ENCODE measurements around the gene PAN2. TPM values are rescaled to one million over a fixed set of nuclear protein-coding genes. Genes with fewer than 3 reads are reported as not detected.
A peak's percentile ranks its signal among the peaks of the same experiment; 100 is the strongest.

The PAN2 gene
- total RNA-seq, result 100 to 1,000 TPM; 193 to 203 TPM
- 10 to 100 TPM in 1 of 2 donors, 1 to 10 TPM in 1; 5.6 to 10.2 TPM for polyA plus RNA-seq

DNA sequence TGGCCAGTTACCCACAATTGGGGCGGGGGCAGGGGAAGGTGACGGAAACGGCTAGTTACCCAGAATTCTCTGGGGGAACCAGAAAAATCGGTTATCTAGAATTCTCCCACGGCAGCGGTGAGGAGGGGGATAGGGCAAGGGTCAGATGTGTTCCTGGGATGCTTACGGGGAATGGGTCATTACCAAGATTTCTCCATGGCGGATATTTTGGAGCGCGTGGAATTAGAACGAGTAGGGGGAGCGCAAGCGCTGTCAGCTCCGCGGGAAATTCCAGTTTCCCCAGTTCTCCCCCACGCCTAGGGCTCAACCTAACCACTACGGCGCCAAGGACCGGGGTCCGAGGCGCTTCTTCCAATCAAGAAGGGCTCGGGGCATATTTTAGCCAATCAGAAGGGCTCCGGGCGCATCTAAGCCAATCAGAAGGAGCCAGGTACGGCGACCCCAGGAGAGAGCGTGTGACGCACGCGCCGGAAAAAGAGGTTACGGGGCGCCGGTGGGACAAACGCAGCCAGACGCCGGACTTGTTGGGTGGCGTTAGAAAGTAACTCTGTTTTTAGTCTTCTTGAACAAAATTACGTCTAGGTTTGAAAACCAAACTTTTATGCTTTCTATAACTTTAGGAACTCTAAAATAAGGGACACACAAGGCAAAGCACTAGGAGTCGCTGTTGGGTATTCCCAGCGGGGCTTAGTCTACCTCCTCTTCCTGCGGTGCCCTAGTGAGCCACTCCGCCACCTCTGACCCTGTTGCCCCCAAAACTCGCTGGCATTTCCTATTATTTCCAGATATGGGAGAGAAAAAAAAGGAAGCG, at the start of gene PAN2:
Gene PAN2, minus strand, starts transcription at position 322 of the 811 bp plus-strand sequence. CDS start 906 bp downstream, outside the sequence.
- Histone ChIP-seq H3K4me1 (ENCODE audit: insufficient read depth, low read length) (peaks cover 37% of the 10 kb centered on the region), H3K27ac (ENCODE audit: low read depth, low read length) (peak within 1 kb of the TSS; percentile 99), H3K9me3 (ENCODE audit: control insufficient read depth in 1 of 2, low read length in 2 of 2) (no peaks in the 10 kb centered on the region), H3K36me3 (ENCODE audit: insufficient read depth, low read length) (no peaks in the 10 kb centered on the region), H3K4me3 (ENCODE audit: low read length in 2 of 2) (peak within 1 kb of the TSS; percentile 69 to 83), H3K27me3 (ENCODE audit: insufficient read depth, low read length) (no peaks in the 10 kb centered on the region)
- ChIA-PET POLR2A (ENCODE audit: partially characterized antibody) (interaction anchor here (0.8 to 14.4 kb wide), 17 partner anchors 8 to 604 kb away, joined by 3 to 264 read pairs (median 6); partner anchors contain the start of genes ANKRD52, APOF, CNPY2 and COQ10A), CTCF (ENCODE audit: partially characterized antibody) (interaction anchor here (0.8 to 4.1 kb wide), 9 partner anchors 10 to 129 kb away, joined by 3 to 24 read pairs (median 3); partner anchors contain the start of genes CNPY2 and STAT2)
- peaks cover 0 to 3% (median 0%) of the 10 kb centered on the region in 8 donors for H3K9me3 Mint-ChIP-seq
- peak; percentile 92 to 96 (median 93) for DNase-seq
- H3K4me1 Mint-ChIP-seq, result peaks cover 23 to 50% (median 30%) of the 10 kb centered on the region in 4 donors
- H3K27ac Mint-ChIP-seq, result peak within 1 kb of the TSS; percentile 99 to 100 (median 100)
- H3K27me3 Mint-ChIP-seq, result peaks cover 0 to 2% of the 10 kb centered on the region in 2 donors
- H3K4me3 Mint-ChIP-seq, result peak within 1 kb of the TSS; percentile 89 to 99 (median 94)
- intact Hi-C loops (cut with micrococcal nuclease), result loop anchor here (1.0 kb wide), 6 partner anchors 18 to 134 kb away; partner anchors contain the start of genes CS, SPRYD4, STAT2 and TIMELESS
- H3K36me3 Mint-ChIP-seq, result peaks cover 10 to 17% of the 10 kb centered on the region in 2 donors

DNA sequence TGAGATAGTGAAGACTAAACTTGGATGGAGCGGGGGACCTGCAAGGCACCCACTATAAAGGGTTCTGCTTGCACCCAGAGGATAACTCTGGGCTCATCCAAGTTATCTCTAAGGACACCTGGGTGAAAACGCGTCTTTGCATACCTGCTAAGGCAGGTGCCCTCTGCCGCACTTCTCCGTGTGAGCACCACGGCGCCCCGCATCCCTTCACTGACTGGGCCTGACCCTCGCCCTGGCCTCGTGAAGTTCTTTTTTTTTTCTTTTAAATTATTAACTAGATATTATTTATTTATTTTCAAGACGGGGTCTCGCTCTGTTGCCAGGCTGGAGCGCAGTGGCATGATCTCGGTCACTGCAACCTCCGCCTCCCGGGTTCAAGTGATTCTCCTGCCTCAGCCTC, 48.8 kb upstream of the PAN2 start:
- ChIA-PET POLR2A (ENCODE audit: partially characterized antibody) (no interaction called here), CTCF (ENCODE audit: partially characterized antibody) (interaction anchor here (1.2 to 1.6 kb wide), 2 partner anchors 15 to 82 kb away, joined by 3 to 4 read pairs; no protein-coding TSS in a partner anchor)
- peaks cover 0 to 1% (median 0%) of the 10 kb centered on the region in 8 donors for H3K9me3 Mint-ChIP-seq
- no peaks in the 10 kb centered on the region for H3K4me1 Mint-ChIP-seq
- no peak overlapping the region for H3K4me3 ChIP-seq (ENCODE audit: low read length in 2 of 2)
- no peak overlapping the region for H3K27ac ChIP-seq (ENCODE audit: low read depth, low read length)
- H3K27ac Mint-ChIP-seq, result no peak overlapping the region
- no peaks in the 10 kb centered on the region for H3K27me3 ChIP-seq (ENCODE audit: insufficient read depth, low read length)
- intact Hi-C loops (cut with micrococcal nuclease), result no loop called here
- H3K4me1 ChIP-seq (ENCODE audit: insufficient read depth, low read length), result no peaks in the 10 kb centered on the region
- no peaks in the 10 kb centered on the region for H3K9me3 ChIP-seq (ENCODE audit: control insufficient read depth in 1 of 2, low read length in 2 of 2)
- H3K36me3 Mint-ChIP-seq, result no peaks in the 10 kb centered on the region
- H3K36me3 ChIP-seq (ENCODE audit: insufficient read depth, low read length), result no peaks in the 10 kb centered on the region
- no peak for DNase-seq
- H3K4me3 Mint-ChIP-seq, result no peak overlapping the region
- H3K27me3 Mint-ChIP-seq, result peaks cover 0 to 6% of the 10 kb centered on the region in 2 donors

DNA sequence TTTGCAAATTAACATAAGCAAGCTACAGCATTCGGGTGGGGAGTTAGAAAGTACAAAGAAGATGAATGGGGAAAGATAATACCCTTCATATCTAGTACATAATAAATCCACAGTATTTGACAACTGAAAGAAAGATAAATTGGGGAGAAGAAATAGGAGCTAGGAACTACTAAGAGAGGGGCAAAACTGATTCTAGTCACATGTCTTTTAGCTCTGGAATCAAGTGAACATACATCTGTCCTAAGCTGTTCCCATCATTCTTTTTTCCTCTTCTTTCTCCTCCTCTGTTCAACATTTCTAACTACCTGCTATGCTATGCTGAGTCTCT, 44.2 kb upstream of the PAN2 start:
- H3K27me3 ChIP-seq (ENCODE audit: insufficient read depth, low read length), result no peaks in the 10 kb centered on the region
- Mint-ChIP-seq H3K36me3 (no peaks in the 10 kb centered on the region), H3K27me3 (peaks cover 0 to 6% of the 10 kb centered on the region in 2 donors), H3K4me3 (no peak overlapping the region), H3K27ac (no peak overlapping the region), H3K4me1 (no peaks in the 10 kb centered on the region), H3K9me3 (no peaks in the 10 kb centered on the region)
- no peak for DNase-seq
- H3K27ac ChIP-seq (ENCODE audit: low read depth, low read length), result no peak overlapping the region
- no peaks in the 10 kb centered on the region for H3K9me3 ChIP-seq (ENCODE audit: control insufficient read depth in 1 of 2, low read length in 2 of 2)
- intact Hi-C loops (cut with micrococcal nuclease), result no loop called here
- H3K36me3 ChIP-seq (ENCODE audit: insufficient read depth, low read length), result no peaks in the 10 kb centered on the region
- POLR2A ChIA-PET (ENCODE audit: partially characterized antibody), result no interaction called here
- no peak overlapping the region for H3K4me3 ChIP-seq (ENCODE audit: low read length in 2 of 2)
- CTCF ChIA-PET (ENCODE audit: partially characterized antibody), result no interaction called here
- H3K4me1 ChIP-seq (ENCODE audit: insufficient read depth, low read length), result no peaks in the 10 kb centered on the region

GRCh38 chr12:56377310-56377988, 43.6 kb upstream of the PAN2 start:
- Histone ChIP-seq H3K9me3 (ENCODE audit: control insufficient read depth in 1 of 2, low read length in 2 of 2) (no peaks in the 10 kb centered on the region), H3K36me3 (ENCODE audit: insufficient read depth, low read length) (no peaks in the 10 kb centered on the region), H3K4me3 (ENCODE audit: low read length in 2 of 2) (no peak overlapping the region), H3K27me3 (ENCODE audit: insufficient read depth, low read length) (no peaks in the 10 kb centered on the region), H3K4me1 (ENCODE audit: insufficient read depth, low read length) (no peaks in the 10 kb centered on the region), H3K27ac (ENCODE audit: low read depth, low read length) (no peak overlapping the region)
- H3K9me3 Mint-ChIP-seq, result no peaks in the 10 kb centered on the region
- H3K27me3 Mint-ChIP-seq, result peaks cover 0 to 6% of the 10 kb centered on the region in 2 donors
- H3K27ac Mint-ChIP-seq, result peak overlapping the region in 1 of 7 donors; percentile 27
- no peaks in the 10 kb centered on the region for H3K36me3 Mint-ChIP-seq
- ChIA-PET POLR2A (ENCODE audit: partially characterized antibody) (no interaction called here), CTCF (ENCODE audit: partially characterized antibody) (interaction anchor here (1.4 kb wide), 1 partner anchor 87 kb away, joined by 7 read pairs; no protein-coding TSS in a partner anchor)
- no peak overlapping the region for H3K4me3 Mint-ChIP-seq
- intact Hi-C loops (cut with micrococcal nuclease), result no loop called here
- no peak for DNase-seq
- no peaks in the 10 kb centered on the region for H3K4me1 Mint-ChIP-seq

DNA sequence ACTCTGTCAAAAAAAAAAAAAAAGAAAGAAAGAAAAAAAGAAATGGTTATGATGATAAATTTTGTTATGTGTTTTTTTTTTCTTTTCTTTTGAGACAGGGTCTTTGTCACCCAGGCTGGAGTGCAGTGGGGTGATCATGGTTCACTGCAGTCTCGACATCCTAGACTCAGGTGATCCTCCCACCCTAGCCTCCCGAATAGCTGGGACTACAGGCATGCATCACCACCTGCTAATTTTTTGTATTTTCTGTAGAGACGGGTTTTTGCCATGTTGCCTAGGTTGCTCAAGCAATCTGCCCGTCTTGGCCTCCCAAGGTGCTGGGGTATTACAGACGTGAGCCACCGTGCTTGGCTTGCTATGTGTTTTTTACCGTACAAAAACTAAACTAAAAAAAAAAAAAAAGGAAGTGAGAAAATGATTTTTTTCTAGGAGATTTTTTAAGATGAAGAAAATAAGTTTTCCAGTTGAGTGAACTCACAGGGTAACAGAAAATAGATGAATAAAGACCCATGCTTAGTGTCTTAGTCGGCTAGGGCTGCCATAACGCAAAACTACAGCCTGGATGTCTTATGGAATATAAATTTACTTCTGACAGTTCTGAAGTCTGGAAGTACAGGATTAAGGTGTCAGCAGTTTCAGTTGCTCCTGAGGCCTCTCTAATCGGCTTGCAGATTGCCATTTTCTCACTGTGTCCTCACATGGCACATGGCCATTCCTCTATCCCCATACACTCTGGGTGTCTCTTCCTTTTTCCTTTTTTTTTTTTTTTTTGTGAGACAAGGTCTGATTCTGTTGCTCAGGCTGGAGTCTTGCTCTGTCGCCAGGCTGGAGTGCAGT, 42.0 kb upstream of the PAN2 start:
- ChIA-PET POLR2A (ENCODE audit: partially characterized antibody) (no interaction called here), CTCF (ENCODE audit: partially characterized antibody) (interaction anchor here (0.8 to 1.4 kb wide), 2 partner anchors 30 to 88 kb away, joined by 4 to 7 read pairs; no protein-coding TSS in a partner anchor)
- H3K4me1 Mint-ChIP-seq, result no peaks in the 10 kb centered on the region
- no peaks in the 10 kb centered on the region for H3K27me3 ChIP-seq (ENCODE audit: insufficient read depth, low read length)
- no peaks in the 10 kb centered on the region for H3K36me3 Mint-ChIP-seq
- H3K27me3 Mint-ChIP-seq, result peaks cover 0 to under 1% of the 10 kb centered on the region in 2 donors
- intact Hi-C loops (cut with micrococcal nuclease), result no loop called here
- no peak for DNase-seq
- H3K9me3 ChIP-seq (ENCODE audit: control insufficient read depth in 1 of 2, low read length in 2 of 2), result no peaks in the 10 kb centered on the region
- no peak overlapping the region for H3K4me3 Mint-ChIP-seq
- no peak overlapping the region for H3K27ac ChIP-seq (ENCODE audit: low read depth, low read length)
- H3K4me1 ChIP-seq (ENCODE audit: insufficient read depth, low read length), result no peaks in the 10 kb centered on the region
- H3K36me3 ChIP-seq (ENCODE audit: insufficient read depth, low read length), result no peaks in the 10 kb centered on the region
- no peak overlapping the region for H3K4me3 ChIP-seq (ENCODE audit: low read length in 2 of 2)
- no peaks in the 10 kb centered on the region for H3K9me3 Mint-ChIP-seq
- no peak overlapping the region for H3K27ac Mint-ChIP-seq

DNA sequence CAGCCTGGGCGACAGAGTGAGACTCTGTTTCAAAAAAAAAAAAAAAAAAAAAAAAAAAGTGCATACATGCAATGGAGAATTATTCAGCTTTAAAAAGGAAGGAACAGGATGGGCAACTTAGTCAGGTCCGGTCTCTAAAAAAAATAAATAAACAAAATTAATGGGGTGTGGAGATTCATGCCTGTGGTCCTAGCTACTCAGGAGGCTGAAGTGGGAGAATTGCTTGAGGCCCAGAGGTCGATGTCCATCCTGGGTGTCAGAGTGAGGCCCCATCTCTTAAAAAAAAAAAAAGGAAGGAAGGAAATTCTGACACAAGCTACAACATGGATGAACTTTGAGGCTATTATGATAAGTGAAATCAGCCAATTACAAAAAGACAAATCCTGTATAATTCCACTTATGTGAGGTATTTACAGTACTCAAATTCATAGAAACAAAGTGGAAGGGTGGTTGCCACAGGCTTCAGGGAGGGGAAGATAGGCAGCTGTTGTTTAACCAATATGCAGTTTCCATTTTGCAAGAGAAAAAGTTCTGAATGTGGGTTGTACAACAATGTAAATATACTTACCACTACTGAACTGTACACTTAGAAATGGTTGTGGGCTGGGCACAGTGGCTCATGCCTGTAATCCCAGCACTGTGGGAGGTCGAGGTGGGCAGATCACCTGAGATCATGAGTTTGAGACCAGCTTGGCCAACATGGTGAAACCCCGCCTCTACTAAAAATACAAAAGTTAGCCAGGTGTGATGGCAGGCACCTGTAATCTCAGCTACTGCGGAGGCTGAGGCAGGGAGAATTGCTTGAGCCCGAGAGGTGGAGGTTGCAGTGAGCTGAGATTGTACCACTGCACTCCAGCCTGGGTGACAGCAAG, 41.2 kb upstream of the PAN2 start:
- DNase-seq, result no peak
- CTCF ChIA-PET (ENCODE audit: partially characterized antibody), result interaction anchor here (0.8 kb wide), 1 partner anchor 31 kb away, joined by 4 read pairs; no protein-coding TSS in a partner anchor
- no peaks in the 10 kb centered on the region for H3K4me1 Mint-ChIP-seq
- no peaks in the 10 kb centered on the region for H3K27me3 Mint-ChIP-seq
- intact Hi-C loops (cut with micrococcal nuclease), result no loop called here
- no peaks in the 10 kb centered on the region for H3K9me3 Mint-ChIP-seq
- H3K27me3 ChIP-seq (ENCODE audit: insufficient read depth, low read length), result no peaks in the 10 kb centered on the region
- no peak overlapping the region for H3K27ac Mint-ChIP-seq
- H3K27ac ChIP-seq (ENCODE audit: low read depth, low read length), result no peak overlapping the region
- no peaks in the 10 kb centered on the region for H3K36me3 ChIP-seq (ENCODE audit: insufficient read depth, low read length)
- H3K4me3 ChIP-seq (ENCODE audit: low read length in 2 of 2), result no peak overlapping the region
- H3K9me3 ChIP-seq (ENCODE audit: control insufficient read depth in 1 of 2, low read length in 2 of 2), result no peaks in the 10 kb centered on the region
- H3K36me3 Mint-ChIP-seq, result no peaks in the 10 kb centered on the region
- no peak overlapping the region for H3K4me3 Mint-ChIP-seq
- POLR2A ChIA-PET (ENCODE audit: partially characterized antibody), result interaction anchor here (0.6 kb wide), 1 partner anchor 288 kb away, joined by 4 read pairs; no protein-coding TSS in a partner anchor
- no peaks in the 10 kb centered on the region for H3K4me1 ChIP-seq (ENCODE audit: insufficient read depth, low read length)

All from CD4-positive, alpha-beta memory T cell (primary cell).